Muscle layer of duodenum (tissue), 2 donors: ENCODE measurements around the gene CD84.
"Not testable (repeated sequence)": the region's sequence is repeated elsewhere in the genome, so short reads cannot be mapped to it uniquely, and the experiment has no call there.

Source experiments
- H3K27ac ChIP-seq: one replicate; pipeline ENCODE4 v1.7.0; 2013; ENCODE audit warnings: mild to moderate bottlenecking, low read length
- H3K27me3 ChIP-seq: one replicate; pipeline ENCODE4 v1.7.0; 2013; ENCODE audit warnings: low read depth, mild to moderate bottlenecking, control low read depth, low read length
- H3K36me3 ChIP-seq, 2 donors: one replicate each; pipeline ENCODE4 v1.7.0; 2013; ENCODE audit warnings: low read length in 2 of 2, control low read depth in 1 of 2, mild to moderate bottlenecking in 1 of 2; ENCODE audit not compliant: insufficient read depth in 2 of 2, control insufficient read depth in 1 of 2
- H3K4me1 ChIP-seq, 2 donors: one replicate each; pipeline ENCODE4 v1.7.0; 2013; ENCODE audit warnings: low read length in 2 of 2, mild to moderate bottlenecking in 2 of 2, control low read depth in 1 of 2, moderate library complexity in 1 of 2; ENCODE audit not compliant: insufficient read depth in 2 of 2, control insufficient read depth in 1 of 2
- H3K4me3 ChIP-seq, 2 donors: one replicate each; pipeline ENCODE4 v1.7.0; 2013; ENCODE audit warnings: low read length in 2 of 2, low read depth in 1 of 2, mild to moderate bottlenecking in 1 of 2
- H3K9me3 ChIP-seq, 2 donors: one replicate each; pipeline ENCODE4 v1.7.0; 2013; ENCODE audit warnings: low read length in 2 of 2, control low read depth in 1 of 2, mild to moderate bottlenecking in 1 of 2; ENCODE audit not compliant: control insufficient read depth in 1 of 2
- donor health status: healthy.

Gene CD84

GRCh38 chr1:160579216-160579701 is at the start of gene CD84:
TSS of gene CD84 (minus strand) at chr1:160579496. CDS start at chr1:160579437, 59 bp downstream.
- H3K4me1 ChIP-seq = no peaks in the 10 kb centered on the region
- peak within 1 kb of the TSS in 1 of 2 donors; percentile 35 for H3K4me3 ChIP-seq
- H3K27ac ChIP-seq = peak within 1 kb of the TSS; percentile 72
- no peaks in the 10 kb centered on the region for H3K36me3 ChIP-seq
- H3K27me3 ChIP-seq = no peaks in the 10 kb centered on the region
- H3K9me3 ChIP-seq = no peaks in the 10 kb centered on the region

GRCh38 chr1:160628799-160629263 is 49.5 kb upstream of the CD84 start:
- Histone ChIP-seq H3K4me1 (no peaks in the 10 kb centered on the region), H3K27me3 (no peaks in the 10 kb centered on the region), H3K9me3 (no peaks in the 10 kb centered on the region), H3K4me3 (no peak overlapping the region), H3K27ac (no peak overlapping the region), H3K36me3 (no peaks in the 10 kb centered on the region)

GRCh38 chr1:160627677-160628289 is 48.5 kb upstream of the CD84 start:
- H3K4me1 ChIP-seq, H3K9me3 ChIP-seq, H3K36me3 ChIP-seq, H3K27ac ChIP-seq, H3K4me3 ChIP-seq, H3K27me3 ChIP-seq: not testable (repeated sequence)

- Histone ChIP-seq H3K4me1 (no peaks in the 10 kb centered on the region), H3K27me3 (no peaks in the 10 kb centered on the region), H3K9me3 (no peaks in the 10 kb centered on the region), H3K27ac (no peak overlapping the region), H3K4me3 (no peak overlapping the region), H3K36me3 (no peaks in the 10 kb centered on the region)
Measured at GRCh38 chr1:160626509-160627342, 47.4 kb upstream of the CD84 start.

GRCh38 chr1:160625725-160626498 is 46.6 kb upstream of the CD84 start:
- Histone ChIP-seq H3K27ac (no peak overlapping the region), H3K9me3 (no peaks in the 10 kb centered on the region), H3K4me1 (no peaks in the 10 kb centered on the region), H3K27me3 (no peaks in the 10 kb centered on the region), H3K36me3 (no peaks in the 10 kb centered on the region), H3K4me3 (no peak overlapping the region)

- H3K36me3 ChIP-seq = no peaks in the 10 kb centered on the region
- H3K27ac ChIP-seq = no peak overlapping the region
- no peak overlapping the region for H3K4me3 ChIP-seq
- no peaks in the 10 kb centered on the region for H3K9me3 ChIP-seq
- H3K4me1 ChIP-seq = no peaks in the 10 kb centered on the region
- no peaks in the 10 kb centered on the region for H3K27me3 ChIP-seq
Measured at GRCh38 chr1:160625321-160625720, 46.0 kb upstream of the CD84 start.

GRCh38 chr1:160624464-160624863 is 45.2 kb upstream of the CD84 start:
- H3K27me3 ChIP-seq = no peaks in the 10 kb centered on the region
- H3K9me3 ChIP-seq = no peaks in the 10 kb centered on the region
- H3K4me1 ChIP-seq = no peaks in the 10 kb centered on the region
- H3K4me3 ChIP-seq = no peak overlapping the region
- H3K36me3 ChIP-seq = no peaks in the 10 kb centered on the region
- no peak overlapping the region for H3K27ac ChIP-seq

GRCh38 chr1:160623862-160624261 is 44.6 kb upstream of the CD84 start:
- H3K27ac ChIP-seq = no peak overlapping the region
- H3K4me1 ChIP-seq = no peaks in the 10 kb centered on the region
- no peaks in the 10 kb centered on the region for H3K36me3 ChIP-seq

GRCh38 chr1:160623227-160623633 is 43.9 kb upstream of the CD84 start:
- no peaks in the 10 kb centered on the region for H3K36me3 ChIP-seq
- no peaks in the 10 kb centered on the region for H3K9me3 ChIP-seq
- no peak overlapping the region for H3K4me3 ChIP-seq
- H3K27ac ChIP-seq = no peak overlapping the region
- no peaks in the 10 kb centered on the region for H3K27me3 ChIP-seq
- no peaks in the 10 kb centered on the region for H3K4me1 ChIP-seq

More at GRCh38 chr1:160623862-160624261, 44.6 kb upstream of the CD84 start:
- H3K9me3 ChIP-seq = no peaks in the 10 kb centered on the region
- H3K4me3 ChIP-seq = no peak overlapping the region
- H3K27me3 ChIP-seq = no peaks in the 10 kb centered on the region

GRCh38 chr1:160622501-160623226 is 43.4 kb upstream of the CD84 start:
- Histone ChIP-seq H3K36me3 (no peaks in the 10 kb centered on the region), H3K27ac (no peak overlapping the region), H3K9me3 (no peaks in the 10 kb centered on the region), H3K4me3 (no peak overlapping the region), H3K27me3 (no peaks in the 10 kb centered on the region), H3K4me1 (no peaks in the 10 kb centered on the region)
